SKM-1 (cell line): ENCODE results near the gene UBE2G1.
"Not testable (repeated sequence)": the region's sequence is repeated elsewhere in the genome, so short reads cannot be mapped to it uniquely, and the experiment has no call there.

Experiments used
- DNase-seq: peaks from one replicate; lab custom pipeline; 2025; ENCODE audit not compliant: unreplicated experiment; lab: John Stamatoyannopoulos, UW

The UBE2G1 gene

GRCh38 chr17:4255271-4255670 is 111.2 kb downstream of the UBE2G1 start:
- not testable (repeated sequence) for DNase-seq

- DNase-seq, result no peak
Measured at GRCh38 chr17:4250887-4251286, 115.6 kb downstream of the UBE2G1 start.

GRCh38 chr17:4249452-4250029 is 116.9 kb downstream of the UBE2G1 start:
- peak; percentile 32 for DNase-seq

GRCh38 chr17:4248504-4249277 is 117.8 kb downstream of the UBE2G1 start:
- DNase-seq, result no peak

- no peak for DNase-seq
Measured at GRCh38 chr17:4247971-4248388, 118.5 kb downstream of the UBE2G1 start.

- DNase-seq, result no peak
Measured at GRCh38 chr17:4247361-4247970, 119.0 kb downstream of the UBE2G1 start.

- DNase-seq, result no peak
Measured at GRCh38 chr17:4246674-4247073, 119.8 kb downstream of the UBE2G1 start.

GRCh38 chr17:4241535-4241934 is 124.9 kb downstream of the UBE2G1 start:
- DNase-seq, result no peak

- DNase-seq, result no peak
Measured at GRCh38 chr17:4236456-4236855, 130.0 kb downstream of the UBE2G1 start.

- no peak for DNase-seq
Measured at GRCh38 chr17:4235372-4236279, 130.8 kb downstream of the UBE2G1 start.

- no peak for DNase-seq
Measured at GRCh38 chr17:4234401-4234800, 132.1 kb downstream of the UBE2G1 start.

GRCh38 chr17:4233668-4234258 is 132.7 kb downstream of the UBE2G1 start:
- DNase-seq, result no peak

- no peak for DNase-seq
Measured at GRCh38 chr17:4232168-4232813, 134.2 kb downstream of the UBE2G1 start.

GRCh38 chr17:4229627-4230541 is 136.6 kb downstream of the UBE2G1 start:
- DNase-seq, result no peak

GRCh38 chr17:4221899-4222659 is 144.4 kb downstream of the UBE2G1 start:
- no peak for DNase-seq

- DNase-seq, result no peak
Measured at GRCh38 chr17:4221163-4221562, 145.3 kb downstream of the UBE2G1 start.

GRCh38 chr17:4220655-4221054 is 145.8 kb downstream of the UBE2G1 start:
- DNase-seq, result no peak
